Umbilical cord (tissue), 2 donors: ENCODE measurements around the gene WDR54. TPM values are rescaled to one million over a fixed set of nuclear protein-coding genes. Genes with fewer than 3 reads are reported as not detected.
"Not testable (repeated sequence)": the region's sequence is repeated elsewhere in the genome, so short reads cannot be mapped to it uniquely, and the experiment has no call there.

Experiments used
- DNase-seq: peaks from one replicate; pipeline ENCODE4 v3.0.0-alpha.2; 2015; ENCODE audit warnings: low spot score
- total RNA-seq: library from RNA; depleted of rRNA; stranded (reverse); fragments of >200 nt; gene quantifications from one replicate; pipeline ENCODE4 v1.2.3, GENCODE V29; 2014; ENCODE audit warnings: low replicate concordance; ENCODE audit not compliant: insufficient read depth

Gene WDR54
- total RNA-seq, 1 donor from 2014 or later, result 14.2 TPM

DNA sequence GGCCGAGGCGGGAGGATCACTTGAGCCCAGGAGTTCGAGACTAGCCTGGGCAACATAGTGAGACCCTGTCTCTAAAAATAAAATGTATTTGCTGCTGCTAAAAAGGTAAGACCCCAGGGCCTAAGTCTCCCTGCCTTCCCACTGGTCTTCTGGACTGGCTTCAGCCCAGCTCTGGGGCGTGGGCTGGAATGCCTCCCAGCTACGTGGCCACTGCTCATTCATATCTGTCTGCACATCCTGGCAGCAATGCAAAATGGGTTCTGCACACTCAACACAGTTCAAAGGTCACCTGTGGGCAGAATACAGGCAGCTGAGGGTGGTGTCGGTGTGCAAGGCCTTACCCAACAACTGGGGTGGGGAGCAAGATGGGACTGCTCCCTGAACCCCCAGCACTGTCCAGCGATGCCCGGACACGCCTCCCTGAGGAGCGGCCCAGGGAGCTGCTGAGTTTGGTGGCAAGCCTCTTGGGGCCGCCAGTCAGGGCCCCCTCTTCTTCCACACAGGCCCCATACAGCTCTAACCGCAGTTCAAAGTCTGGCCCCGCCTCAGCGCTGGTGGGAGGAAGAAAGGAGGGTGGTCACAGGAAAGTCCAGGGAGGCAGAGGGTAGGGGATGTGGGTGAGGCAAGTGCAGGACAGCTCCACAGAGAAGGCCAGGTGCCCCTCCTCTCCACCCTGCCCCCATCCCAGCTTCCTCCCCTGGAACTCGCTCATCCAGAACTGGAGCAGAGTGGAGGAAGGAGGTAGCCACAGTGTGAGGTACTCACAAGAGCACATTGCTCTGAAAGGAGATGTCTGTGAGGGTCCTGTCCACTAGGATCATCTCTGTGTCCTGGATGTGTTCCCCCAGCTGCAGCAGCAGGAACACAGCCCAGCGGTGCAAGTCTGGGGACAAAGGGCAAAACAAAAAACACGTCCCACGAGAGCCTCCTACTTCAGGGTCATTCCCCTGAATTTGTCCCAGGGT, 8.2 kb downstream of the WDR54 start:
- DNase-seq, result no peak

DNA sequence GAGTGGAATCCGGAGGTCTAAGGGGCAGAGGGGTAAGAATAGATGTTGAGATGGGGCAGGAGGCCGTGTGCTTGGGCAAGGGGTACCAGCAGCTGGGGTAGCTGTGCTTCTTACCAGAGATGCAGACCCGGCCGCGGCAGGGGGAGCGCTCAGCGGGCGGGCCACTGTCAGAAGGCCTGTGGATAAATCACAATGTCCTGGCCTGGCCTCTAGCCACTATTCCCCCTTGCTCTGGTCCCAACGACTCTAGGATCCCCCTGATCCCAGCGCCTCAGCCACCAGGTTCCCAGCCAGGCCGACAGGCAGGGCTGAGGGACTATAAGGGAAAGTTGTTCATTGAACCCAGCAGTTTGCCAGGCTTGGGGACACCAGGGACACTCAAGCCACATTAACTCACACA, 9.0 kb downstream of the WDR54 start:
- DNase-seq, result no peak

DNA sequence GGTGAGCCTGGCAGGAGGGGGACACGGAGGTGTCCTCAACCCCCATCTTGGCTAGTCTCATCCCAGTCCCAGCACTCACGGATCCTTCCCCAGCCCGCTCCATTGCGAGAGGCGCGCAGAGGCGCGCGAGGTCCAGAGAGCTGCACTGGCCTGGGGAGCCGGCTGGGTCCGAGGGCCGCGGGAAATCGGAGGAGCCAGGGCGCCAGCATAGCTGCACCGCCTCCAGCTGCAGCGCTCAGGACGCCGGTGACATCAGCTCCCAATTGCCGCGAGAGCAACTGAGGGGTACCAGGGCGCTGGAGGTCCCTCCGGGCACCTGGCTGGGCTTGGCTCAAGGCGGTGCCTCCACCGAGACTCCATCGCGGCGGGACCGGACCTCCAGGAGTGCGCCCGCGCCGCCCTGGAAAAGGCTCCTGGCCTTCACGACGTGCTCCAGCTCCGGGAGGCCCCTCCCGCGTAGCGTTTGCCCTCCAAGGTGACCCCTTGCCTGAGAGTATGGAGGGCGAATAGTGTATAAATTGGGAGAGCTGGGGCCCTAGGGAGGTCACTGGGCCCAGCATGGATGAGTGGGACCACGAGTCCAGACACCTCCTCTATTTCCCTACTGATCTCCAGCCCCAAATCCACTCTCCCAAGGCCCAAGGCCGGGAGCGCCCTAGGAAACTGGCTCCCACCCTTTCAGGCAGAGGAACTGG, 14.7 kb downstream of the WDR54 start:
- DNase-seq, result no peak

DNA sequence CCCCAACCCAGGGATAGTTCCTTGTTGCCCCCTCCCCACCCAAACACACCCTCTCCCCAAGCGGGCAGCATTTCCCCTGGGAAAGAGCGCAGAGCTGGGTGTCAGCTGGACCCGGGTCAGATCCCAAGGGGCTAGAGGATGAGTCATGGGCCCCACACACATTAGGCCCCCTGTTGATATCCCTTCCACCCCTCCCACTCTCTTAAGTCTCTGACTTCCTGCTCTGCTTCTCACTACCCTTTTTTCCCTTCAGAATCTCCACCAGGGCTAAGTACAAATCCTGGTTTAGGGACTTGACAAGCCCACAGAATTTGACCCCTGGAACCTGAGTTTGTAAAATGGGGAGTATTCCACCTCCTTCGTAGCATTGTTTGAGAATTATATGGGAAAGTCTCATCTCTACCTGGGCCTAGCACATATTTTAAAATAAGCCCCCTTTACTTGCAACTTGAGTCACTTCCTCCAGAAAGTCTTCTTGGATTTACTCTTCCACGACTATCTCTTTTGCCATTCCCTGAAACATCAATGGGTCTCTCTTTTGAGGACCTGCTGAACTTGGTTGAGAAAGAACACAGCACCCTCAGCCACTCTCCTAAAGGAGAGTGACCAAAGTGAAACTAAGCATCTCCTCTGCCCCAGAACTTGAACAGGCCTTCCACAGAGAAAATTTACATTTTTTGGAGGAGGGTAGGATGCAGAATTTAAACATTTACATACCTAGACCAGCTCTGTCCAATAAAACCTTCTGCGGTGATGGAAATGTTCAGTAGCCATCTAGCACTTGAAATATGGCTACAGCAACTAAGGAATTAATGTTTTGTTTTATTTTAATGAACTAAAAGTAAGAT, 15.5 kb downstream of the WDR54 start:
- no peak for DNase-seq

DNA sequence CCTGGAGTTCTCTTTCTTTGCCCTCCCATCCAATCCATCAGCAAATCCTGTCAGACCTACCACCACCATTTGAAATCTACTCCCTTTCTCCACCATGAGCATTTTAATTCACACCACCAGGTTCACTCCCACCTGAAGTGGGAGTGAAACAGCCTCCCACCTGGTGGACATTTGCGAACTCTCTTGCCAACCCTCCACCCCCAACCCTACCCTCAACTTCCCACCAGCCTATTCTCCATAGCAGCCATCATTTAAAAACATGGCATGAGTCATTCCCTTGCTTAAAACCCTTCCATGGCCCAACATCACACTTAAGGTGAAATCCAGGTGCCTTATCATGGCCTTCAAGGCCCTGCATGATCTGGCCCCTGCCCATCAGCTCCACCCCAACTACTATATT, 16.7 kb downstream of the WDR54 start:
- no peak for DNase-seq

DNA sequence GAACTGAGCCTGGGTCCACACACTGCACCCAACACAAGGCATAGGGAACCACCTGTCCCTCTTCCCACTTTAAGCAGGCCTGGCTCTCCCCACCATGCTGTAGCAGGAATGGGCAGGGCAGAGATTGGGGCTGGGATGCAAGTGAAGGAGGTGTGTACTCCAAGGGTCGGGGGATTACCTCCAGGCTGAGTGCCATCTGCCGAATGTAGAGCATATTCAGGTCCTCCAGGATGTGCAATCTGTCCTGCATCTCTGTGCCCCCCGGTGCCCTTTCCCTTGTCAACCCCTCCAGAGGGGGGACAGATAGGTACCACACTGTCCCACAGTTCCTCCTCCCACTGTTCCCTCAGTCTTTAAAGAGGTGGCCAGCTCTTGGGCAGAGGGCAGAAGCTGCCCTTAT, 17.8 kb downstream of the WDR54 start:
- DNase-seq, result no peak

DNA sequence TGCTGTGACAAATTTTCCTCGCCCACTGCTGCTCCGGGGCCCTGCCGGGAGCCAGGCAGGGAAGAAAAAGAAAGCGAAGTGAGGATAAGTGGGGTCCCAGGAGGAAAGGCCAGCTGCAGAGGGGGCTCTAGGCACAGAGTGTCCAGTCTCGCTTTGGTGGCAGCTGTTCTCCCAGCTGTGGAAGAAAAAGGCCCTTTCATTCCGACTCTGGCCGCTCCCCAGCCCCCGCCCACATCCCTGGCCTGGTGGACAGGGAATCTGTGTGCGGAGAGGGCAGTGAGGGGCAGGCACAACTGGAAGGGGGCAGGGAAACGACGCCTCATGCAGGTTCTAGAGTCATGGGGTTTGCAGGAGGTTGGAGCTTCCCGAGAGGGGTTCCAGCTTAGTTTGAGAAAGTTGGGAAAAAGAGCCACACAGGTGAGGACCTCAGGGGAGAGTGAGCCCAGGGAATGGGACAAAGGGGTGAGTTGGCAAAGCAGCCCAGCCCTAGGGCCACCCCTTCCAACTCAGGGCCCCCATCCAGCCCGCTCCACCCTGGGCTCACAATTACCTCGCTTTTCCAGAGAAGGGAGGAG, 18.4 kb downstream of the WDR54 start:
- DNase-seq, result peak; percentile 89

DNA sequence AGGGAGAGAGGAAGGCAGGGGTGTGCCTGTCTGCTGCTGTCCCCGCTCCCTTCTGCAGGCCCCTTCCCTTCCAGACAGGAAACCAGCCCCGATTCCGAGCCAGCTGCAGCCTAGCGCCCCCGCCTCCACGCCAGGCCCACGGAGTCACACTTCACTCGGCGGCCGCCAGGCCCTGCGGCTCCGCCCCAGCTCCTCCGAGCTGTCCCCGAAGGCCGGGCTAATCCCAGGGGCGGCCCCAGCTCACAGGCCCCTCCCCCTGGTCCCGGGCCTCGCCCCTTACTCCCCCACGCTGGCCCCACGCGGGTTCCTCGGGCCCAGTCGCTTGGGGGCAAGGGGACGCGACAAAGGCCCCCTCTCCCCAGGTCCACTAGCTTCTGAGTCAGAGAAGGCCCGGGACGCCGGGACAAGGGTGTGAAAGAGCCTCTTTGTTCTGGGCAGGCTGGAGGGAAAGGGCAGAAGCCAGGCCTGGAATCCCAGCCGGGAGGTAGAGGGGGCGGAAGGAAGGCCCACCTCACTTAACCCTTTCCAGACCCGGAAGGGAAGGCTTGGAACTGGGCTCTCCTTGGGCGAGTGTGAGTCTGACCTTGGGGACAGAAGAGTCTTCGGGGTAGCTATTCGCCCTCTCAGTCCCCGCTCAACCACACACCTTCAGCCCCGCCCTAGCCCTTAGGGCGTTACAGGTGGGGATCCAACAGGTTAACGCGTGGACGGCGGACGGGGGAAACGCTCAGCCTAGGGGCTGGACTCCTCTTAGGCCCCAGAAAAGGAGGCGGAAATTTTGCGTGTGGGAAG, 19.0 kb downstream of the WDR54 start:
- peak; percentile 97 for DNase-seq

DNA sequence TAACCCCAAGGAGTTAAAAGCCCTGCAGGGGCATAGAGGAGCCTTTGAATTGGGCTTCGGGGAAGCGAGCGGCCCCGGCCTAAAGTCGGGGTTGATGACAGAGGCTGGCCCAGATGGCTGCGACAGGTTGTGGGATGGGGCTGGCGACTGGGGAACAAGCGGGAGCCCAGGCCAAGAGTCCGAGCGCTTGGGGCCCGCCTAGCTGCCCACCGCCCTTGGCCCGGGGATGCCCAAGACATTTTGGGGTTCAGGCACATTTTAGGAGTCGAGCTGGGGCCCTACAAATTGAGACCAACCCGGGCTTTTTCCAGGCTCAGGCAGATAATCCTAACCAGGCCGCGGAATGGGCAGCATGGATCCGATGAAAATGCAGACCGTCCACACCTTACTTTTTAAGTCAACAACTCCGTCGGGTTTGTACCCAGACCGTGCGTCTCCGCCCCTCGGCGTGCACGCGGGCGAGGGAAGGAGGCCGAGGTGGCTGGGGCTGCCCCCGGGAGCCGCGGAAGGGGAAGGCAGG, 19.7 kb downstream of the WDR54 start:
- no peak for DNase-seq

DNA sequence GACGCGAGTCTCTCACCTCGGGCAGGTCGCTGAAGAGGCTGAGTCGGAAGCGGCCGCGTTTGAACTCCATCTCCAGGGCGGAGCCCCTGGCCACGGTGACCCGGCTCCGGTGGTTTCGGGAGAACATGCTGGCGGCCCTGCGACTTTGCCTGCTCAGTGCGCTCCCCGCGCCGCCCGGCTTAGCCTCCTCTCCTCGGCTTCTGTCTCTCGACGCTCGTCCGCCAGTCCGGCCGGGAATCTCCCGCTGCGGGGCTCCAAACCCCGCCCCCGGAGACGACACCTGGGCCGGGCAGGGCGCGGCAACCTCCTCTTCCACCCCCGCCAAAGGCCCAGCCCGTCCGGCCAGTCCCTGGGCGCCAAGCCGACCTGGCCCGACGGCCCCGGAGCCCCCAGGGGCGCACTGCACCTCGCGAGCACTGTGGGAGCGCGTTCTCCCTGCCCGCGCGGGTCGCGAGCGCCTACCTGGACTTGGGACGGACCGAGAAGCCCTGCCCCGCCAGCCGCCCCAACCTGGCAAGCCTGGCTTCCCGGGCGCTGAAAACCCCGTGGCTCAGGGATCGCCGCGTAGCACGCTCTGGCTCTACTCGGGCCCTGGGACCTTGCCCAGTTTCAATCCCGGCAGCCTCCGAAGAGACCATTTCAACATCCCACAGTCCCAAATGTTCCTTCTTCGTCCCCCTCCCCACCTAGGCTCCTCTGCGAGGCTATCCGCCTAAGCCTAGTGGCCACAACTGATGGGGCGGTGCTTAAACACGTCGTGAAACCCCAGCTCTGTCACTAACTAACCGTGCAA, 20.4 kb downstream of the WDR54 start, which contains the start of gene RTKN:
TSS of gene RTKN (minus strand) at position 248 of the 793 bp plus-strand sequence. CDS start at position 127, 121 bp downstream.
- DNase-seq, result peak; percentile 25

DNA sequence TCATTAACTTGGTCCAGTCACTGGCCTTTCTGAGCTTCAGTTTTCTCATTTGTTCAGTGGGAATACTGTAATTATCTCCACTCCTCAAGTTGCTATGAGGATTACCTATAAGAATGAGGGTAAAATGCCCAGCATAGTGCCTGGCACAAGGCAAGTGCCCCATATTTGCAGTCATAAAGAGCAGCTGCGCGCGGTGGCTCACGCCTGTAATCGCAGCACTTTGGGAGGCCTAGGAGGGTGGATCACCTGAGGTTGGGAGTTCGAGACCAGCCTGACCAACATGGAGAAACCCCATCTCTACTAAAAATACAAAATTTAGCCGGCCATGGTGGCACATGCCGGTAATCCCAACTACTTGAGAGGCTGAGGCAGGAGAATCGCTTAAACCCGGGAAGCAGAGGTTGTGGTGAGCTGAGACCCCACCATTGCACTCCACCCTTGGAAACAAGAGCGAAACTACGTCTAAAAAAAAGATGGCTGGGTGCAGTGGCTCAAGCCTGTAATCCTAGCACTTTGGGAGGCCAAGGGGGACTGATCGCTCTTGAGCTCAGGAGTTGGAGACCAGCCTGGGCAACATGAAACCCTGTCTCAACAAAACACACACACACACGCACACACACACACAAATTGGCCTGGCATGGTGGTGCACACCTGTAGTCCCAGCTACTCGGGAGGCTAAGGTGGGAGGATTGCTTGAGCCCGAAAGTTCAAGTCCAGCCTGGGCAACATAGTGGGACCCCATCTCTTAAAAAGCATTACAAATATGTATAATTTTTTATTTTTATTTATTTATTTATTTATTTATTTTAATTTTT, 21.2 kb downstream of the WDR54 start:
- DNase-seq, result not testable (repeated sequence)

DNA sequence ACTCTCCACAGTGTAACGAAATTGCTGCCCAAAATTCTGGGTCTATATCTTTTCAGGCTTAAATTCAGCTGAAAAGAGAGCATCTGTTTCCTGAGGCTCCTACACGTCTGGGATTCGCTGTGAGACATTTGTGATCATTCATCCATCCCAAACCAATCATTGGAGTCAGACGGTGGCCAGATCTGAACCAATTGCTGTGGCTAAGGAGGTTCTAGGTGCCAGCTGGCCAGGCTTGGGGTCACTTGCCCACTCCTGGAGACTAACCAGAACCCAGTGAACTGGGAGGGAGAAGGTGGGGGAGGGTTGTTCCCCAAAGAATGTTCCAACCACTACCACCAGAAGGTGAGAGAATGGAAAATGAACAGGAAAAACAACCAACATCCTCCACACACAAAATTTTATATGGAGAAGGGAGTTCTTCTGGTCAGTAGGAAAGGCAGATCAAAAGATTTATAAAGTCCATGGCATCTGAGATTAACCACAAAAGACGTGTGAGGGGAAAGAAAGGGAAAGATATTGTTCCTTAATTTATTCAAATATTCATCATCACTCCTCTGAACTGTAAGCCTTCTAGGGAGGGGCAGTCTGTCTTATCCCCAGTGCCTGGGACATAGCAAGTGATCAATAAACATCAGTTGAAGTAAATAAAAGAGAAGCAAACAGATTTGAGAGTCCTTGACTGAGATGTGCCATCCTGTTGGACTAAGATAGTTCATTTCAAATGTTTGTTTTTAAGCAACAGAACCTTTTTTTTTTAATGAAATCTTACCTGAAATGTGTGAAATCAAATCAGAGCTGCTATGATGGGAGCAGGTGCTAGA, 23.2 kb downstream of the WDR54 start:
- DNase-seq, result no peak

DNA sequence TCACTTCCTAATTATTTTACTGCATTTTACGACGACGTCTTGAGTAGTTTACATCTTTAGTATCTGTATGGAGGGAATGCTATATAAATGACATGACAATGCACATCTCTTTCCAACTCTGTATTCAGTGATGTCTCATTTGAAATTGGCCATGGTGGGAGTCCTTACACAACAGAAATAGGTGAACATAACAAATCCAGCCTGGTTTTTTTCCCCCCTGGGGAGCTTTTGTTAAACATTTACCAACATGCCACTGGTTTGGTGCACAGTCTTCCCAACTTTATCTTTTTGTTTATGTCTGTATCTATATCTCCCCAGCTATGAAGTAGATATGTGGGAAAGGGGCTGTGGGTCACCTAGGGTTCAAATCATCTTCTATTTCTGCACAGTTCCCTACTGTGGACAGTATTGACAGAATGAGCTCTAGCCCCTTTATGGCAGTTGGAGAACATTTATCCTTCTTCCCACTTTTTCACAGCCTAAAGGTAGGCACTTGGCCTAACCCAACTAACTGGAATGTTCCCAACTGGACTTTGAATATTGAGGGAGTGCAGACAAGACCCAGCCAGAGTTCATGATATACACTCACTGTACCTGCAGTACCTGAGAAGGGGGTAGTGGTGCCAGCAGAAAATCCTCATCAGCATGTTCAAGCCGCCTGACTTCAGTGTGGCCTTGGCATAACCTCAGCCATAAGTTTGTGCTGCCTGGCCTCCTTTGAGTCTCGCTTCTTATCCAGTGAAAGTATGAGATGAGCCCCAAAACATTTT, 25.9 kb downstream of the WDR54 start:
- DNase-seq, result no peak

DNA sequence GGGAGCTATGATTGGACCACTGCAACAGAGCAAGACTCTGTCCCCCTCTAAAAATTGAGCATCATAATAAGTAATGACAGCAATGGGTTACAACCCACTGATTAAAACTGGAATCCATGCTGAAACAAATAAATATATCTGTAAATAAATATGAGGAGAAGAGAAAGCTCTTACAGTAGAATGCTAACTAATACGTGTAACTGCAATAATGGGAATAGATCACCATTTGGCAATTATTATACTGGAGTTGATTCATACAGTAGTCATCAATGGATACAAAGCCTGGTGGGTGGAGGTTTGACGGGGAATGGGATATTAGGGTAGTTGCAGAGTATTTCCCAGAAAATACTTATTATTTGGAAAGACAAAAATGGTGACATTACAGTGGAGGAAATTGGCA, 27.2 kb downstream of the WDR54 start:
- no peak for DNase-seq

DNA sequence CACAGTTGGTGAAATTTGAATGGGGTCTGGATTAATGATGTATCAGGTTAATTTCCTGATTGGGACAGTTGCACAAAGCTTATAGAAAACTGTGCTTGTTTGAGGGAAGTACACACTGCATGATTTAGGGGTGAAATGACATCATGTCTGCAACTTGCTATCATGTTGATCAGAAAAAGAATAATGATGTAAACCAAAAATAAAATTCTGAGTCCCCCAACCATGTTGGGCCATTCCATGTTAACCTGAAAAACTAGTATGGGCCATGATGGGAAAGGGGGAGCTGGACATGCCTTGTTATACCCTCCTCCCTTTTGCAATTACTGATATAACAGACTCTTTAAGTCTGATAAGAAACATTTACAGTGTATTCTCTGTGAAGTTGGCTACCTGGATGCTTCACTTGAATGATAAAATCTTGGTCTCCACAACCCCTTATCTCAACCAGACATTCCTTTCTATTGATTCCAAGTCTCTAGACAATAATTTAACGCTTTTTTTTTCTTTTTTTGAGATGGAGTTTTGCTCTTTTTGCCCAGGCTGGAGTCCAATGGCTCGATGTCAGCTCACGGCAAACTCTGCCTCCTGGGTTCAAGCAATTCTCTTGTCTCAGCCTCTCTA, 29.1 kb downstream of the WDR54 start:
- no peak for DNase-seq
